ENCODE data around the gene WDR37.

The WDR37 gene

DNA sequence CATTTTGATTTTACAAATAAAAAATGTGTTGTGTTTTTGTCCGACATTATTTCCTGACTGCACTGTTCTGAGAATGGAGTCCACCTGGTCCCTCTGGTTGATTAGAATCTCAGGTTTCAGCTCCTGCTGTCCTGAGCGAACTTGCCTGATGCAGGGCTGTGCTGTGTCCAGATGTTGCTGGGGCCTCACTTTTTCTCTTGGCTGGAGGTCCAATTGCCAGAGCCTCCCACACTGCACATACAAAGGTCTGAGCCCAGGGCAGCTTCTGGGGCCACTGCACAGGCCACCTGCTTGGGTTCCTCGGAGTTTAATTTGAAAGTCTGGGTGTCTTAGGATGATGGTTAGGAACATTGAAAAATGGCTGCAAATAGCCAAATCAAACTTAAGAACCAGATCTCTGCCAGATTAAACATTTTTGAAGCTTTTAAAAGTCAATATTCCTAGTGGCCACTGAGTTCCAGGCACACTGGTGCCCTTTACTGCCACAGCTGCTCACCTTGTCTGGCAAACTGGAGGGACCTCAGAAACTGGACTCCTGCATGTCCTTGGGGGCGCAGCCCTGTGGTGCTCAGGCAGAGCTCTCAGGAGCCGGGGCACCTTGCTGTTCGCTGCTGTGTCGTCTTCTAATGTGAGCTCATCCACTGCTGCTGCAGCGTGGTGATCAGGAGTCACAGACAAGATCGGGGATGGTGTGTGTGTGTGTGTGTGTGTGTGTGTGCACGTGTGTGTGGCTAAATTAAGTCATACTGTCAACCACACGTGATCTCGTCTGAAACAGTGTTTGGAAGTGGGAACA lies 75.0 kb downstream of the WDR37 start:
- Histone ChIP-seq H3K36me3 (ENCODE audit: control insufficient read depth, insufficient read depth, low read length) (peaks cover 19% of the 10 kb centered on the region), H3K27me3 (replicated peaks; ENCODE audit: control insufficient read depth, insufficient read depth, low read length) (no peaks in the 10 kb centered on the region), H3K4me3 (replicated peaks; ENCODE audit: low read depth, low read length) (no peak overlapping the region)
- DNase-seq (ENCODE audit: extremely low read depth, insufficient read length) = no peak
- TF ChIP-seq, protein P1, sequence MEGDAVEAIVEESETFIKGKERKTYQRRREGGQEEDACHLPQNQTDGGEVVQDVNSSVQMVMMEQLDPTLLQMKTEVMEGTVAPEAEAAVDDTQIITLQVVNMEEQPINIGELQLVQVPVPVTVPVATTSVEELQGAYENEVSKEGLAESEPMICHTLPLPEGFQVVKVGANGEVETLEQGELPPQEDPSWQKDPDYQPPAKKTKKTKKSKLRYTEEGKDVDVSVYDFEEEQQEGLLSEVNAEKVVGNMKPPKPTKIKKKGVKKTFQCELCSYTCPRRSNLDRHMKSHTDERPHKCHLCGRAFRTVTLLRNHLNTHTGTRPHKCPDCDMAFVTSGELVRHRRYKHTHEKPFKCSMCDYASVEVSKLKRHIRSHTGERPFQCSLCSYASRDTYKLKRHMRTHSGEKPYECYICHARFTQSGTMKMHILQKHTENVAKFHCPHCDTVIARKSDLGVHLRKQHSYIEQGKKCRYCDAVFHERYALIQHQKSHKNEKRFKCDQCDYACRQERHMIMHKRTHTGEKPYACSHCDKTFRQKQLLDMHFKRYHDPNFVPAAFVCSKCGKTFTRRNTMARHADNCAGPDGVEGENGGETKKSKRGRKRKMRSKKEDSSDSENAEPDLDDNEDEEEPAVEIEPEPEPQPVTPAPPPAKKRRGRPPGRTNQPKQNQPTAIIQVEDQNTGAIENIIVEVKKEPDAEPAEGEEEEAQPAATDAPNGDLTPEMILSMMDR (IDR thresholded peaks at IDR 0.05; ENCODE audit: insufficient read depth, low read length, poor library complexity, severe bottlenecking) = no peak

DNA sequence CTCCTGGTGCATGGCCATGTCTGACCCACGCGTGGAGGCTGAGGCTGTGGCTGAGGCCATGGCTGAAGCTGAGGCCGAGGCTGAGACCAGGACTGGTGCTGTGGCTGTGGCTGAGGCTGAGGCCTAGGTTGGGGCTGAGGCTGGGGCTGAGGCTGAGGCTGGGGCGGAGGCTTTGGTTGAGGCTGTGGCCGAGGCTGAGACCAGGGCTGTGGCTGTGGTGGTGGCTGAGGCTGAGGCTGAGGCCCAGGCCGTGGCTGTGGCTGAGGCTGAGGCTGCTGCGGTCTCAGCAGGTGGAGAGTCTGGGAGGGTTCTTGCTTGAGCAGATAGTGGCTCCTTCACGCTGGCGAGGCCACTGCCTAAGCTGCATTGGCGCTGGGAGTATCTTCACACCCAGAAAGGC lies 76.4 kb downstream of the WDR37 start:
- Histone ChIP-seq H3K4me3 (replicated peaks; ENCODE audit: low read depth, low read length) (no peak overlapping the region), H3K36me3 (ENCODE audit: control insufficient read depth, insufficient read depth, low read length) (peaks cover 19% of the 10 kb centered on the region)
- TF ChIP-seq, protein P1 (IDR thresholded peaks at IDR 0.05; ENCODE audit: insufficient read depth, low read length, poor library complexity, severe bottlenecking) = no peak

DNA sequence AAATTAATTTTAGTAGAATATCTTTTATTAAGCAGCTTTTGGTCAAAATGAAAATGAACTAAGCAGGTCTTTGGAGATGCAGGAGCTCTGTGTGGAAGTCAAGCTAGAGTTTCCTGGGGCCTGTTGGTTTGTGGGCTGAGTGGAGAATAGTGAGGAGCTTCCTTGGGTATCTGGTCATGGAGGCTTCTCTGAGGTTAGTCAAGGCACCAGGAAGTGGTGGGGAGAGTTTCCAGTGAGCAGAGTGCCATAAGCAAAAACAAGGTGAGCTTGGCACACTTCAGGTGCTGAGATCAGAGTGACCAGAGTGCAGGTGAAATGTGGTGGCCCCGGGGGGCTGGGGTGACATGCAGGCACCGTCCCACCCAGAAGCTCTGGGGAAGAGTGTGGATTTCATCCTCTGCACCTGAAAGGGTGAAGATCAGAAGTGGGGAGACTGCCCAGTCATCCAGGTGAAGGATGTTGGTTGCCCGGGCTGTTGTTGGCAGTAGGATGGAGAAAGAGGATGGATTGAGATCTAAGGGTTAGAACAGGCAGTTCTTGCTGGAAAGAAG lies 77.4 kb downstream of the WDR37 start:
- H3K27me3 ChIP-seq (replicated peaks; ENCODE audit: control insufficient read depth, insufficient read depth, low read length) = no peaks in the 10 kb centered on the region
- TF ChIP-seq, protein P1 (IDR thresholded peaks at IDR 0.05; ENCODE audit: insufficient read depth, low read length, poor library complexity, severe bottlenecking) = no peak
- H3K36me3 ChIP-seq (ENCODE audit: control insufficient read depth, insufficient read depth, low read length) = peaks cover 18% of the 10 kb centered on the region
- H3K4me3 ChIP-seq (replicated peaks; ENCODE audit: low read depth, low read length) = no peak overlapping the region
- no peak for DNase-seq (ENCODE audit: extremely low read depth, insufficient read length)

More for the DNA sequence above, 76.4 kb downstream of the WDR37 start:
- no peak for DNase-seq (ENCODE audit: extremely low read depth, insufficient read length)
- no peaks in the 10 kb centered on the region for H3K27me3 ChIP-seq (replicated peaks; ENCODE audit: control insufficient read depth, insufficient read depth, low read length)

DNA sequence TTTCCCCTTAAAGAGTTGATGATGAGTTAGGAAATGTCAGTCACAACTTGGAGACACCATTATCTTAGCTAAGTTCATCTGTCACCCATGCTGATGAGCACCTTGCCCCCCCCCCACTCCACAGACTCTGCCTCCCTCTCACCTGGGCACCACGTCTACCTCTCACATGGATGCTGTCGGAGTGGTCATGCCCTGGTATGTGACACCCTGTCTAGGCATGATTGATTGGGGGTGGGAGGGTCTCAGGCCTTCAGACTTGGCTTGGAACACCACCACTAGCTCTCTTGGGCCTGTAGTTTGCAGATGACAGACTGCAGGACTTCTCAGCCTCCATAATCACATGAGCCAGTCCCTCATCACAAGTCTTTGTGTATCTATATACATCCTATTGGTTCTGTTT lies 78.0 kb downstream of the WDR37 start:
- peaks cover 14% of the 10 kb centered on the region for H3K36me3 ChIP-seq (ENCODE audit: control insufficient read depth, insufficient read depth, low read length)
- DNase-seq (ENCODE audit: extremely low read depth, insufficient read length) = no peak
- TF ChIP-seq, protein P1 (IDR thresholded peaks at IDR 0.05; ENCODE audit: insufficient read depth, low read length, poor library complexity, severe bottlenecking) = no peak

DNA sequence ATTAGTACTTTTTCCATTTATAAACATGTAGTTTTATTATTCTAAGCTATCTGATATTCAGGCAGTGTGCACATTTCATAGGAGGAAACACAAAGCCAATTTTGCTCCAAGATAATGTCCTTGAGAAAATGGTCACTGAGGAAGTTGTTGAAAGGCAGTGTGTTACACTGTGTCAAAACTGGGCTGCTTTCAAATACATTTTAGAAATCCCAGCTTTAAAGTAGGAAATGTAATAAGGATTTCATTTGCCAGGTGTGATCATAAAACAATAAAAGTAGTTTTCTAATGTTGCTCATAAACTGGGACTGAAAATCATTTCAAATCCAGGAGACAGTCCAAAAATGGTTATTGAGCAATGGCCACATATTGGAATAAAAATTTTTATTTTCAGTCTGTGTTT lies 80.1 kb downstream of the WDR37 start:
- H3K36me3 ChIP-seq (ENCODE audit: control insufficient read depth, insufficient read depth, low read length) = peaks cover 3% of the 10 kb centered on the region
- DNase-seq (ENCODE audit: extremely low read depth, insufficient read length) = no peak
- TF ChIP-seq, protein P1 (IDR thresholded peaks at IDR 0.05; ENCODE audit: insufficient read depth, low read length, poor library complexity, severe bottlenecking) = no peak
- no peak overlapping the region for H3K4me3 ChIP-seq (replicated peaks; ENCODE audit: low read depth, low read length)
- H3K27me3 ChIP-seq (replicated peaks; ENCODE audit: control insufficient read depth, insufficient read depth, low read length) = no peaks in the 10 kb centered on the region

More for the DNA sequence above, 78.0 kb downstream of the WDR37 start:
- Histone ChIP-seq H3K4me3 (replicated peaks; ENCODE audit: low read depth, low read length) (no peak overlapping the region), H3K27me3 (replicated peaks; ENCODE audit: control insufficient read depth, insufficient read depth, low read length) (no peaks in the 10 kb centered on the region)

All from GM06990 (cell line).